ENCODE data around the gene COL5A1.

Gene COL5A1

DNA sequence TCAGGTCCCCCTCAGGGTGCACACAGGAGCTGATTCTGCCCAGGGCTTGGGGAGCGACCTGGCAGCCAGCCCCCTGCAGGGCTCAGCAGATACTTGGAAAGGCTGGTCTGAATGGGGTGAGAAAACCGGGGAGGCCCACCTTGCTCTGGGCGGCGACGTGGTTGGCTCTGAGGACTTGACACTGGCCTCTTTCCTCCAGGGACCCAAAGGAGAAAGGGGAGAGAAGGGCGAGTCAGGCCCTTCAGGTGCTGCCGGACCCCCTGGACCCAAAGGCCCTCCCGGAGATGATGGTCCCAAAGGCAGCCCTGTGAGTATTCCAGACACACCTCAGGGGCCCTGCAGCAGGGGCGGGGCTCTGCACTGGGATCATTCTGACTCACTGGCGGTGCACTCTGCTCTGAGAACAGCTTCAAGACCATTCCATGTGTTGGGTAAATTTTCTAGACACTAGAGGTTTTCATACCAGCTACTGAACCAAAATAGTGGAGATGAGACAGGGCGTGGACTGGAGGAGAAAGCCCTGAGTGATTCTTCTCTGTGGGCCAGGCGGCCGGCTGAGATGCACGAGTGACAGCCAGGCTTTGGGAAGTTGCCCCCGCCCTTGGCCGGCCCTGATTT lies 173.1 kb downstream of the COL5A1 start:
- H3K9me3 ChIP-seq, result no peaks in the 10 kb centered on the region; the same call in 1 of the 2 replicates
- no peak overlapping the region for H3K4me3 ChIP-seq
- no peak for DNase-seq (ENCODE audit: low spot score in 2 of 2)
- in situ Hi-C loops (cut with MboI; ENCODE audit: low sequenced_read_pairs), result no loop called here
- H3K27me3 ChIP-seq (ENCODE audit: low read depth), result no peaks in the 10 kb centered on the region
- H3K4me1 ChIP-seq, result no peaks in the 10 kb centered on the region
- H3K36me3 ChIP-seq (replicated peaks), result no peaks in the 10 kb centered on the region

DNA sequence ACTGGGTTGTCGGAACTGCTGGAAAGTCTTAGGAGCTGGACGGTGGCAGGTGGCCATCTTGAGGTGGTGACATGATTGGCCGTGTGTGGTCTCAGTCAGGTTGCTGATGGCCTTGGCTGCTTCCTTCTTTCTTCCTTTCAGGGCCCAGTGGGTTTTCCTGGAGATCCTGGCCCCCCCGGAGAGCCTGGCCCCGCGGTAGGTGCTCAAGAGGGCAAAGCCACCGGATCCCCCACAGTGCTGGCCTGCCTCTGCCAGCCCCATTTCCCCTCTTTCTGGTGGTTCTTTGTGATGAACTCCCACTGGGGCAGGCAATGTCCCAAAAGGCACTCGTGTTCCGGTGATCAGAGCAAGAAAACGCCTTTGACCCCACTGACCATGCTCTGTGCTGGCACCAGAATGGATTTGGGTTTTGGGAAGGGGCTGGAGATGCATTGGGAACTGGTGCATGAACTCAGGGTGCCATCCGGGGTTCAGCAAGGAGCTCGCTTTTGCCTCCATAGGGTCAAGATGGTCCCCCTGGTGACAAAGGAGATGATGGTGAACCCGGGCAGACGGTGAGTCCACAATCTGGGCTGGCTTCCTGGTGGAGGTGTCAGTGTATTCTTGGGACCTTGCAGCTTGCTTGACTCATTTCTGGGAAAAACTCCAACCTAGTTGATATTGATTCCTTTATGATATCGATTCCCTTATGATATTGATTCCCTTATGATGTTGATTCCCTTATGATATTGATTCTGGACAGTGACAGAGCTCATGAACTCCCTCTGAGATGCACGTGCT lies 174.0 kb downstream of the COL5A1 start:
- Histone ChIP-seq H3K36me3 (replicated peaks) (no peaks in the 10 kb centered on the region), H3K9me3 (no peaks in the 10 kb centered on the region; the same call in 1 of the 2 replicates), H3K4me3 (no peak overlapping the region), H3K4me1 (no peaks in the 10 kb centered on the region), H3K27me3 (ENCODE audit: low read depth) (no peaks in the 10 kb centered on the region)
- DNase-seq (ENCODE audit: low spot score in 2 of 2), result no peak
- in situ Hi-C loops (cut with MboI; ENCODE audit: low sequenced_read_pairs), result no loop called here

- in situ Hi-C loops (cut with MboI; ENCODE audit: low sequenced_read_pairs), result no loop called here
- H3K4me1 ChIP-seq, result no peaks in the 10 kb centered on the region
- no peaks in the 10 kb centered on the region for H3K36me3 ChIP-seq (replicated peaks)
- no peak for DNase-seq (ENCODE audit: low spot score in 2 of 2)
- no peaks in the 10 kb centered on the region; the same call in 1 of the 2 replicates for H3K9me3 ChIP-seq
- no peaks in the 10 kb centered on the region for H3K27me3 ChIP-seq (ENCODE audit: low read depth)
- no peak overlapping the region for H3K4me3 ChIP-seq
Measured at GRCh38 chr9:134816264-134816663, 174.7 kb downstream of the COL5A1 start.

DNA sequence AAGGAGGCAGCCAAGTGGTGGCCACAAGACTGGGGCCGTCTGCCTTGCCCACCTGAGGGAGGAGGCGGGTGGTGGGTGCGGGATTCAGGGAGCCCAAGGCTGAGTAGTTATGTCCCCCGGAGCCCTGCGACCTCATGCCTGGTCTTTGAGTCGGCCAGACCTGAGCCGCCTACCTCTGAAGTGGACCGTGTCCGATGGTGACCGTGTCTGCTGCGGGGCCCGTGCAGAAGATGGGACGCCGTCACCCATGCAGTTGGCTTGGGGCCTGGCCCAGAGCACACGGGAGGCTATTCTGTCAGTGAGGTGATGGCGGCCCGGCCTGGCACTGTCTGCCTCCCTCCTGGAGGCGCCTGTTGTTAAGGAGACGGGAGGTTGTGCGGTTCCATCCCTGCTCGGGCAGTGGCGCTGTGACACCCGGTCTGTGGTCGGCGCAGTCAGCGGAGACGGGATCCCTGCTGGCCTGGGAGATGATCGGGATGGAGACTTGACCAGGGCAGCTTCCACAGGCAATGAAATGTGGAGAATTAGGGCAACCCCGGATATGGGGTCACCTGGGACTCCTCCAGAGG lies 176.5 kb downstream of the COL5A1 start:
- DNase-seq (ENCODE audit: low spot score in 2 of 2), result no peak
- in situ Hi-C loops (cut with MboI; ENCODE audit: low sequenced_read_pairs), result no loop called here
- Histone ChIP-seq H3K36me3 (replicated peaks) (no peaks in the 10 kb centered on the region), H3K4me3 (no peak overlapping the region), H3K27me3 (ENCODE audit: low read depth) (no peaks in the 10 kb centered on the region), H3K4me1 (no peaks in the 10 kb centered on the region), H3K9me3 (no peaks in the 10 kb centered on the region; the same call in 1 of the 2 replicates)

DNA sequence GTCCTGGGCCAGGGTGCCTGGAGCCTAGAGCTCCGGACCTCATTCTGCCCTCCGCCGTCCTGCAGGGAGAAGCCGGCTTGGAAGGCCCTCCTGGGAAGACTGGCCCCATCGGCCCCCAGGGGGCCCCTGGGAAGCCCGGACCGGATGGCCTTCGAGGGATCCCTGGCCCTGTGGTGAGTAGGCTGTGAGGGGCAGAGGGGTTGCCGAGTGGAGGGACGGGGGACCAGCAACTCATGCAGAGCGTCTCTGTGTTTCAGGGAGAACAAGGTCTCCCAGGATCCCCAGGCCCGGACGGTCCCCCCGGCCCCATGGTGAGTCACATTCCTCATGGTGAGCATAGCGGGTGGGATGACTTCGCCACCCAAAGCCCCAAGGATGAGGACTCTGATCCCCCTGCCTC lies 177.0 kb downstream of the COL5A1 start:
- in situ Hi-C loops (cut with MboI; ENCODE audit: low sequenced_read_pairs), result no loop called here
- Histone ChIP-seq H3K9me3 (no peaks in the 10 kb centered on the region; the same call in 1 of the 2 replicates), H3K4me3 (no peak overlapping the region), H3K36me3 (replicated peaks) (no peaks in the 10 kb centered on the region), H3K27me3 (ENCODE audit: low read depth) (no peaks in the 10 kb centered on the region), H3K4me1 (no peaks in the 10 kb centered on the region)
- no peak for DNase-seq (ENCODE audit: low spot score in 2 of 2)

DNA sequence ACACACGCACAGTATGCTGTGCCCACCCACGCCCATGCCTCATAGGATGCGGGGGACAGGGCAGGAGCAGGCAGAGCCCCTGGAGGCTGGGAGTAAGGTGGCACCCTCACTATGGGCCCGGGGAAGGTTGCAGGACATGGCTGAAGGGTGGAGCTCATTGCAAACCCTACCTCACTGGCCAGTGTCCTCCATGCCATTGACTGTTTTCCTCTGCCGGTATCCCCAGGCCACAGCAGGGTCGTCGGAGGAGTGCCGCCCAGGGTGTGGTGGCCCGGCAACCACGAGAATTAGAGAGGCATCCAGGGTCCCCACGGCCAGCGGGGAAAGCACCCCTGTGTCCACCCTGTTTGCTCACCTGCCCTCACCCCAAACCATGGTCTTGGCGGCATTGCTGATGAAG lies 179.3 kb downstream of the COL5A1 start:
- Histone ChIP-seq H3K27me3 (ENCODE audit: low read depth) (no peaks in the 10 kb centered on the region), H3K4me1 (no peaks in the 10 kb centered on the region), H3K9me3 (no peaks in the 10 kb centered on the region), H3K36me3 (replicated peaks) (no peaks in the 10 kb centered on the region), H3K4me3 (no peak overlapping the region)
- DNase-seq (ENCODE audit: low spot score in 2 of 2), result no peak
- in situ Hi-C loops (cut with MboI; ENCODE audit: low sequenced_read_pairs), result no loop called here

- no peak overlapping the region for H3K4me3 ChIP-seq
- no peaks in the 10 kb centered on the region for H3K36me3 ChIP-seq (replicated peaks)
- DNase-seq (ENCODE audit: low spot score in 2 of 2), result no peak
- in situ Hi-C loops (cut with MboI; ENCODE audit: low sequenced_read_pairs), result no loop called here
- H3K9me3 ChIP-seq, result no peaks in the 10 kb centered on the region
- H3K27me3 ChIP-seq (ENCODE audit: low read depth), result no peaks in the 10 kb centered on the region
- no peaks in the 10 kb centered on the region for H3K4me1 ChIP-seq
Measured at GRCh38 chr9:134822541-134822940, 180.9 kb downstream of the COL5A1 start.

- Histone ChIP-seq H3K4me3 (no peak overlapping the region), H3K36me3 (replicated peaks) (no peaks in the 10 kb centered on the region), H3K9me3 (no peaks in the 10 kb centered on the region), H3K27me3 (ENCODE audit: low read depth) (no peaks in the 10 kb centered on the region), H3K4me1 (no peaks in the 10 kb centered on the region)
- no peak for DNase-seq (ENCODE audit: low spot score in 2 of 2)
- in situ Hi-C loops (cut with MboI; ENCODE audit: low sequenced_read_pairs), result no loop called here
Measured at GRCh38 chr9:134823623-134824022, 182.0 kb downstream of the COL5A1 start.

DNA sequence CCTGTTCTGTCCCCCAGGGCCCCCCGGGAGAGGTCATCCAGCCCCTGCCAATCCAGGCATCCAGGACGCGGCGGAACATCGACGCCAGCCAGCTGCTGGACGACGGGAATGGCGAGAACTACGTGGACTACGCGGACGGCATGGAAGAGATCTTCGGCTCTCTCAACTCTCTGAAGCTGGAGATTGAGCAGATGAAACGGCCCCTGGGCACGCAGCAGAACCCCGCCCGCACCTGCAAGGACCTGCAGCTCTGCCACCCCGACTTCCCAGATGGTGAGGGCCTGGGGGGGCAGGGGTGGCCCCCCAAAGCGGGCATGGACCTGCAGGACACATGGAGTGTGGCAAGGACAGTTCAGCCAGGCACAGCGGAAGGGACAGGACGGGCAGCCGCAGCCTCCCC lies 183.0 kb downstream of the COL5A1 start:
- H3K4me1 ChIP-seq, result no peaks in the 10 kb centered on the region
- no peak for DNase-seq (ENCODE audit: low spot score in 2 of 2)
- no peaks in the 10 kb centered on the region for H3K36me3 ChIP-seq (replicated peaks)
- in situ Hi-C loops (cut with MboI; ENCODE audit: low sequenced_read_pairs), result no loop called here
- no peak overlapping the region for H3K4me3 ChIP-seq
- H3K27me3 ChIP-seq (ENCODE audit: low read depth), result no peaks in the 10 kb centered on the region
- H3K9me3 ChIP-seq, result no peaks in the 10 kb centered on the region

DNA sequence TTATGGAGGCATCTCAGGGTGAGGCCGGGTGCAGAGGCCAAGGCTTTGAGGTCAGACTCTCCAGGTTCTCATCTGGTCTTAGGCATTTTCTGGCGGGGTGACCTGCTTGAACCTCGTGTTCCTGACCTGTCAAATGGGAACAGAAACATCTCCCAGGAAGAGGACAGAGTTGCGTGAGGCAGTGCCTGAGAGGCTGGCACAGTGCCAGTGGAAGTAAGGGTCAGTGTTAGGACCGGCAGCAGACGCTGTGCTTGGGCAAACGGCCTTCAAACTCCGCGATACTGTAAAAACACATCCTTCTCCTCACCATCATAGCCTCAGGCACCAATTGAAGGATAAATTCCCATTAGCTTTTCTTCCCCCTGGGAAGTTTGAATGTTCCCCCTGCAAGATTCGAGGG lies 183.4 kb downstream of the COL5A1 start:
- H3K27me3 ChIP-seq (ENCODE audit: low read depth), result no peaks in the 10 kb centered on the region
- H3K36me3 ChIP-seq (replicated peaks), result no peaks in the 10 kb centered on the region
- in situ Hi-C loops (cut with MboI; ENCODE audit: low sequenced_read_pairs), result no loop called here

GRCh38 chr9:134826336-134827285 lies 185.0 kb downstream of the COL5A1 start:
- in situ Hi-C loops (cut with MboI; ENCODE audit: low sequenced_read_pairs), result no loop called here
- DNase-seq (ENCODE audit: low spot score in 2 of 2), result no peak
- Histone ChIP-seq H3K4me1 (no peaks in the 10 kb centered on the region), H3K9me3 (no peaks in the 10 kb centered on the region), H3K27me3 (ENCODE audit: low read depth) (no peaks in the 10 kb centered on the region), H3K36me3 (replicated peaks) (no peaks in the 10 kb centered on the region), H3K4me3 (no peak overlapping the region)

More for the DNA sequence above, 183.4 kb downstream of the COL5A1 start:
- DNase-seq (ENCODE audit: low spot score in 2 of 2), result no peak
- Histone ChIP-seq H3K9me3 (no peaks in the 10 kb centered on the region), H3K4me1 (no peaks in the 10 kb centered on the region), H3K4me3 (no peak overlapping the region)

DNA sequence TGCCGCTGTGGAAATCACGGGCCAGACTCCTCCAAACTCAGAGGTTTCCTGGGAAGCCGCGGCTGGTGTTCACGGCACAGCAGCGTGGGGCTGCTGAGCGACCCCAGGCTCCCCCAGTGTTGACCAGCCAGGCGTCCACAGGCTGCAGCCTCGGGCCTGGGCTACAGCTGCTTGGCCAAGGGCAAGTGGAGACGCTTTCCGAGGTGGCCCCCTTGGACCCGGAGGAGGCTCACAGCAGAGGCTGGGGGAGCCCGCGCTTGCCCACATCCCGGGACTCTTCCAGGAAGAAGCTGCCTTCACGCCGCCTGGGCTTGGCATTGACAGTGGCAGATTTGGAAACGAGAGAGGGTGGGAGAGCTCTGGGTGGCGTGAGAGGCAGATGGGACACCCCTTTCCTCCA lies 186.0 kb downstream of the COL5A1 start:
- Histone ChIP-seq H3K36me3 (replicated peaks) (no peaks in the 10 kb centered on the region), H3K4me3 (no peak overlapping the region), H3K9me3 (no peaks in the 10 kb centered on the region), H3K27me3 (ENCODE audit: low read depth) (no peaks in the 10 kb centered on the region), H3K4me1 (no peaks in the 10 kb centered on the region)
- in situ Hi-C loops (cut with MboI; ENCODE audit: low sequenced_read_pairs), result no loop called here
- DNase-seq (ENCODE audit: low spot score in 2 of 2), result no peak

- no peak for DNase-seq (ENCODE audit: low spot score in 2 of 2)
- Histone ChIP-seq H3K4me1 (no peaks in the 10 kb centered on the region), H3K36me3 (replicated peaks) (no peaks in the 10 kb centered on the region), H3K27me3 (ENCODE audit: low read depth) (no peaks in the 10 kb centered on the region), H3K9me3 (no peaks in the 10 kb centered on the region), H3K4me3 (no peak overlapping the region)
- in situ Hi-C loops (cut with MboI; ENCODE audit: low sequenced_read_pairs), result no loop called here
Measured at GRCh38 chr9:134827993-134828392, 186.4 kb downstream of the COL5A1 start.

All from HAP-1 (cell line).